ENCODE data around the gene CATSPER3. TPM values are rescaled to one million over a fixed set of nuclear protein-coding genes. Genes with fewer than 3 reads are reported as not detected.

Gene CATSPER3
- total RNA-seq, 1 donor from 2014 or later: 0.99 TPM

Other genes with a start within 250 kb of the CATSPER3 start
- 19.8 TPM for gene CAMLG, start 229.4 kb upstream of the CATSPER3 start, total RNA-seq
- gene DDX46, start 209.1 kb upstream of the CATSPER3 start, total RNA-seq: 60.1 TPM
- 33.7 TPM for gene C5orf24, start 121.9 kb upstream of the CATSPER3 start, total RNA-seq
- gene TXNDC15, start 93.5 kb upstream of the CATSPER3 start, total RNA-seq: 44.2 TPM
- gene PCBD2, start 62.8 kb upstream of the CATSPER3 start, total RNA-seq: 13.8 TPM
- gene PITX1, start 66.3 kb downstream of the CATSPER3 start, total RNA-seq: 20.6 TPM